HG02798 (cell line): ENCODE data around the gene CNOT6.
"Not testable (repeated sequence)": the region's sequence is repeated elsewhere in the genome, so short reads cannot be mapped to it uniquely, and the experiment has no call there.

Experiments used
- ATAC-seq: cut with Tn5 transposase; IDR thresholded peaks from one replicate; pipeline ENCODE4 v1.9.1; 2021; ENCODE audit warnings: mild to moderate bottlenecking; ENCODE audit not compliant: unreplicated experiment, poor library complexity

Gene CNOT6

GRCh38 chr5:180494060-180494509, at the start of gene CNOT6:
TSS of gene CNOT6 (plus strand) at chr5:180494379. CDS start at chr5:180529277, 34,898 bp downstream.
- peak; percentile 92 for ATAC-seq

GRCh38 chr5:180454752-180455151, 39.4 kb upstream of the CNOT6 start:
- no peak for ATAC-seq

- ATAC-seq = no peak
These were observed 38.3 kb upstream of the CNOT6 start for GRCh38 chr5:180455872-180456271.

GRCh38 chr5:180456792-180457191, 37.4 kb upstream of the CNOT6 start:
- no peak for ATAC-seq

GRCh38 chr5:180458852-180459673, 35.1 kb upstream of the CNOT6 start:
- ATAC-seq = not testable (repeated sequence)

GRCh38 chr5:180459674-180460142, 34.5 kb upstream of the CNOT6 start:
- ATAC-seq = not testable (repeated sequence)

- ATAC-seq = no peak
These were observed 33.3 kb upstream of the CNOT6 start for GRCh38 chr5:180460834-180461233.

- ATAC-seq = no peak
These were observed 32.9 kb upstream of the CNOT6 start for GRCh38 chr5:180461303-180461702.

GRCh38 chr5:180463216-180463900, 30.8 kb upstream of the CNOT6 start:
- no peak for ATAC-seq

- no peak for ATAC-seq
These were observed 30.1 kb upstream of the CNOT6 start for GRCh38 chr5:180463916-180464602.

- ATAC-seq = no peak
These were observed 29.6 kb upstream of the CNOT6 start for GRCh38 chr5:180464603-180464970.

GRCh38 chr5:180465052-180465451, 29.1 kb upstream of the CNOT6 start:
- not testable (repeated sequence) for ATAC-seq

- ATAC-seq = no peak
These were observed 27.9 kb upstream of the CNOT6 start for GRCh38 chr5:180466316-180466715.

- no peak for ATAC-seq
These were observed 26.9 kb upstream of the CNOT6 start for GRCh38 chr5:180467028-180467975.

- ATAC-seq = no peak
These were observed 26.0 kb upstream of the CNOT6 start for GRCh38 chr5:180467989-180468731.

GRCh38 chr5:180468732-180469585, 25.2 kb upstream of the CNOT6 start:
- no peak for ATAC-seq

- ATAC-seq = no peak
These were observed 24.7 kb upstream of the CNOT6 start for GRCh38 chr5:180469586-180469865.

GRCh38 chr5:180469866-180470265, 24.3 kb upstream of the CNOT6 start:
- no peak for ATAC-seq
